GM19351 (cell line): ENCODE measurements around the gene ATP9A.
A peak's percentile ranks its signal among the peaks of the same experiment; 100 is the strongest.

Experiments used
- ATAC-seq: cut with Tn5 transposase; IDR thresholded peaks from one replicate; pipeline ENCODE4 v1.9.1; 2021; ENCODE audit warnings: mild to moderate bottlenecking, moderate library complexity; ENCODE audit not compliant: unreplicated experiment

Gene ATP9A

DNA sequence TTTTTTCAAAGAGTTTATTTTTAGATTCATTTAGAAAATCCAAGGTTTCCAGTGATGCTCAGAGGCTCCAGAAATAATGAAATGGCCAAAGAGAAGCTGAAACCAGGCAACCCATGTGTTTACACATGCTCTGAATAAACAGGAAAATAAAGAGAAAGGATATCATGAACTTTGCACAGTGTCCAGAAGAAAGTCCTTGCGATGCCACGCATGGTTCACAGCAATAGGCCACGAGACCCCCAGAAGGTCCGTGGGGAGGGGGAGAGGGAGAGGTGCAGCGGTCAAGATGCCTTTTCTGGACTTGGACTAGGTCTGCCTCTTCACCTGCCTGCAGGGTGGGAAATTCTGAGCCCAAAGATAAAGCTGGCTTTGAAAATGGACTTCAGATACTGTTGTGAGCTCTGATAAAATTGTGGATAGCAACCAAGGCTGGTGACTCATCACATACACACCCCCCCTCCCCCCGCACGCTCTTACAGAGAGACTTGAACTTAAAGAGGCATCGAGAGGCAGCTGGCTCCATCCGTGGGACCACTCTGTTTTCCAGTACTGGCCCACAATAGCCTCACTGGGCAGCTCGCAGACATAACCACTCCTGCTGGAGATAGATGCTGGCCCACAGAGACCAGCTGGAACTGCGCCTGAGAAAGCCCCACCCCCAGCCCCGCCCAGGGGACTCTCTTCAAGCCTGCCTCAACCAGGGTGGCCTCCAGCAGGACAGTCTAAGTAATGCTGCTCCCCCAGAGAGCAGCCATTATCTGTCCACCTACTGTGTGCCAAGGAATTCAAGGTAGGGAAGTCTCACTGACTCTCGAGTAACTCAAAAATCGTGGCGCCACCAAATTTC, 204.5 kb downstream of the ATP9A start:
- no peak for ATAC-seq

DNA sequence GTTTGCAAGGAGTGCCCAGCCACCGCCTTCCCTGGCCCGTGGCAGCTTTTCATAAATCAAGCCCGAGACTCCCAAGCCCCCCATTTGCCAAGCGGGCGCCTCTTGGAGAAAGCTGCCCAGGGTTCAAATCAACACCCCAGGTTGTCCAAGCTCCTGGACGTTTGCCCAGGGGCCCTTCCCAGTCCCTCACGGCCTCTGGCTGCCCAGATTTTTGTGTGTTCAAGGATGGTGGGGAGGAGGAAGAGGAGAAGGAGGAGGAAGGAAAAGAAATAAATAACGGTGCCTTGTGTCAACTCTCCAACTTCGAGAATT, 205.1 kb downstream of the ATP9A start:
- no peak for ATAC-seq

DNA sequence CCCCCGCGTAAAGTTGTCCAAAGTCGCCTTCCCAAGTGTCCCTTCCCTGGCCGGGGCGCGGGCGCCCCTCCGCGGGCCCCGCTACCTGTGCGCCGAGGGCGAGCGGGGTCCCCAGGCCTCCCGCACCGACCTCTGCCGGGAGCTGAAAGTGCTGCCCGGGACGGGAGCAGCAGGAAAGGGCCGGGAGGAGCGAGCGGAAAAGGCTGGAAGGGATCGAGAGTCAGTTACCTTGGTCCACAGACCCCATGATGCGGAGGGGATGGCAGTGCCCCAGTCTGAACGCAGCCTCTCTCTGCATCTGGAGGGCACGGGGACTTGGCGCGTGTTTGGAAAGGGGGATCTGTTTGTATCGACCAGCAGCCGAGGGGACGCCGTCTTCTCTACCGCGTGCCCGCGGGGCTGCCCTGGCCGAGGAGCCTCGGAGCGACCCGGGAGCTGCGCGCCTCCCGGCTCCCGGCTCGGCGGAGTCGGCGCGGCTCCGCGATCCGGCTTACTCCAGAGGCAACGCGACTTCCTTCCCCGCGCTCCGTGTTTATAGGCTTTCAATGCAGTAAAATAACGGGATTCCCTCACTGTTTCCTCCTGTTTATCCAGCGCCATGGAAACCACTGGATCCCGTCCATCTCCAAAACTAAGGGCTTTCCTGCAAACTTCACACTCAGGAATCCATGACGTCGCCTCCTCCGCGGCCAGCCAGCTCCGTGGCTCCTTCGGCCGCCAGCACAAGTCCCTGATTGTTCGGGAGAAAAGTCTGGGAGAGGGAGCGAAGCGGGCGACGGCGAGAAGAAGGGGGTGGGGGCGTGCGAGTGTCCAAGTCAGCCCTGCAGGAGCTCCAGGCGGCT, 205.6 kb downstream of the ATP9A start:
- ATAC-seq, result no peak

GRCh38 chr20:51562027-51562331, 206.2 kb downstream of the ATP9A start:
- ATAC-seq, result no peak

DNA sequence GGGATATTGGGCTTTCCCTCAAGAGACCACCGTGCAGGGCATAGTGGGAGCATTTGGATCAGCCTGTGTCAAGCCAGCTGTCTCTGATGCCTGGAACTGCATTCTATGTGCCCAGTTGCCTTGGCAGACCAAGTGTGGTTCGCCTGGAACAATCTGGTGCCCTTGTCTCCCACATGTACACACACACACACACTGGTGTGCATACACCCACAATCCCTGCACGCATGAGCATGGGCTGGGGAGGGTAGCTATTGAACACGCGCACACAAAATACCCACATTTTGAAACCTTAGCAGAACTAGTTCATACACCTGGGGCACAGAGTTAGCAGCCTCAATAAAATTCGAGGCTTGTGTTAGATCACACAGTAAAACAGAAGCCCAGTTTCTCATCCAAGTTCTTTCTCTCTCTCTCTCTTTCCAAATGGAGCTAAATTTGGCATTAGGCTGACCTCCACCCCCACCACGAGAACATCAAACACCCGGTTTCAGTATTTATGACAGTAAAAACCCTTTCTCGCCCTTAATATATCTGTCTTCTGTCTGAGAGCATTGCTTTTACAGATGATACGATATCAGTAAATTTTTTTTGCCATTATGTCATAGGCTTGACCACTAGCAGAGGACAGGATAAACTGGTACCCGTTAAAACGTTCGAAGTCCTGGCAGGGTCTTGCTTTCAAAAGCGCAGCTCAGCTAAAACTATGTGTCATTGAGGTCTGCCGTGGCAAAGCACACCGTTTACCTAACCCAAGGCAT, 207.5 kb downstream of the ATP9A start:
- ATAC-seq, result no peak

DNA sequence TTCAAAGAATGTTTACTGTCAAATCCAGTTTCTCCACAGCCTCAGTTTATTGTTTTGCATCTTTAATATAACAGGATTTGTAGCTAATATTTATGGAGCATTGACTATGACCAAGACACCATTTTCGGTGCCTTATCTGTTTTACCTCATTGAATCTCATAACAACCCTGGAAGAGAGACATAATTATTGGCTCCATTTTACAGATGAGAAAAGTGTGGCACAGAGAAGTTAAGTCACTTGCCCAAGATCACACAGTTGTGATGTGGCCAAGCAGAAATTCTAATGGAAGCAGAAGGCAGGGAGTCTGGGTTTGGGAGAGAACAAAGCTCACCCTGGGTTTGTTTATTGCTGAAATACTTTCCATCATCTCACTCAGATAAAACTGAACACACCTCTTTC, 208.1 kb downstream of the ATP9A start:
- no peak for ATAC-seq

- ATAC-seq, result peak; percentile 84
These were observed 213.5 kb downstream of the ATP9A start for GRCh38 chr20:51554538-51555165.

GRCh38 chr20:51553897-51554486, 214.2 kb downstream of the ATP9A start:
- no peak for ATAC-seq

DNA sequence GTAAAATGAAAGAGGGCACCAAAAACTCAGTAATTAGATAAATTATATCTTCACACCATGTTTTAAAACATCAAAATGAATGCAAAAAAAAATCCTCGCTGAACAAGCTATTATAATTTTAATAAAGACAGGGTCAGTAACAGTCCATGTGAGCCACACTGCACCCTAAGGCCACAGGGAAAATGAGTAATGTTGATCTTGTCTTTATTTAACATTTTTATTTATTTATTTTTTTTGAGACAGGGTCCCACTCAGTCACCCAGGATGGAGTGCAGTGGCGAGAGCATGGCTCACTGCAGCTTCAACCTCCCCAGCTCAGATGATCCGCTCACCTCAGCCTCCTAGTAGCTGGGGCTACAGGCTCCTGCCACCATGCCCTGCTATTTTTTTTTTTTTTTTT, 217.0 kb downstream of the ATP9A start:
- ATAC-seq, result no peak

GRCh38 chr20:51549474-51549873, 218.7 kb downstream of the ATP9A start:
- no peak for ATAC-seq

GRCh38 chr20:51547951-51548350, 220.2 kb downstream of the ATP9A start:
- no peak for ATAC-seq
